HG03442 (cell line): ENCODE data around the gene SNUPN.
"Not testable (repeated sequence)": the region's sequence is repeated elsewhere in the genome, so short reads cannot be mapped to it uniquely, and the experiment has no call there.

ENCODE experiments used
- ATAC-seq: cut with Tn5 transposase; IDR thresholded peaks from one replicate; pipeline ENCODE4 v1.9.1; 2021; ENCODE audit warnings: mild to moderate bottlenecking, moderate library complexity; ENCODE audit not compliant: unreplicated experiment

Gene SNUPN

GRCh38 chr15:75637245-75638009 lies 11.9 kb upstream of the SNUPN start:
- no peak for ATAC-seq

- no peak for ATAC-seq
Observed at GRCh38 chr15:75636026-75636425, 10.5 kb upstream of the SNUPN start.

- not testable (repeated sequence) for ATAC-seq
Observed at GRCh38 chr15:75633922-75634321, 8.4 kb upstream of the SNUPN start.

- ATAC-seq = no peak
Observed at GRCh38 chr15:75631935-75632334, 6.4 kb upstream of the SNUPN start.

- no peak for ATAC-seq
Observed at GRCh38 chr15:75622505-75622904, 3.0 kb downstream of the SNUPN start.

- ATAC-seq = no peak
Observed at GRCh38 chr15:75620841-75621391, 4.6 kb downstream of the SNUPN start.

GRCh38 chr15:75620058-75620820 lies 5.3 kb downstream of the SNUPN start:
- ATAC-seq = no peak

GRCh38 chr15:75616766-75617165 lies 8.8 kb downstream of the SNUPN start:
- ATAC-seq = no peak

GRCh38 chr15:75606711-75607699 lies 18.5 kb downstream of the SNUPN start:
- no peak for ATAC-seq

GRCh38 chr15:75606026-75606425 lies 19.5 kb downstream of the SNUPN start:
- ATAC-seq = no peak

GRCh38 chr15:75599401-75599800 lies 26.1 kb downstream of the SNUPN start:
- no peak for ATAC-seq

GRCh38 chr15:75598361-75598760 lies 27.2 kb downstream of the SNUPN start:
- no peak for ATAC-seq

- ATAC-seq = no peak
Observed at GRCh38 chr15:75597667-75598341, 27.7 kb downstream of the SNUPN start.

- ATAC-seq = no peak
Observed at GRCh38 chr15:75596703-75597345, 28.7 kb downstream of the SNUPN start.

GRCh38 chr15:75594276-75594675 lies 31.2 kb downstream of the SNUPN start:
- ATAC-seq = no peak

GRCh38 chr15:75591655-75592364 lies 33.7 kb downstream of the SNUPN start:
- ATAC-seq = no peak

GRCh38 chr15:75590239-75590638 lies 35.3 kb downstream of the SNUPN start:
- ATAC-seq = no peak

GRCh38 chr15:75589071-75589470 lies 36.5 kb downstream of the SNUPN start:
- no peak for ATAC-seq

- not testable (repeated sequence) for ATAC-seq
Observed at GRCh38 chr15:75586422-75586821, 39.1 kb downstream of the SNUPN start.
